Thyroid gland (tissue), 4 donors: ENCODE measurements around the gene PDGFB. TPM values are rescaled to one million over a fixed set of nuclear protein-coding genes. Genes with fewer than 3 reads are reported as not detected.

Experiments used
- DNase-seq, 2 donors: peaks; one replicate each; pipeline ENCODE4 v3.0.0-alpha.2; 2019
- H3K27ac ChIP-seq, 3 donors: fragments of 200-600 bp; sonication (generic); 1 replicate in 2 of 3; 2 replicates in 1 of 3; pipeline ENCODE4 v1.5.1; 2016 to 2019; ENCODE audit warnings: mild to moderate bottlenecking in 1 of 3, moderate library complexity in 1 of 3
- H3K27me3 ChIP-seq: fragments of 200-600 bp; sonication (generic); one replicate; pipeline ENCODE4 v1.5.1; 2019
- H3K36me3 ChIP-seq, 2 donors: fragments of 200-600 bp; sonication (generic); one replicate each; pipeline ENCODE4 v1.5.1; 2016 to 2019
- H3K4me1 ChIP-seq, 2 donors: fragments of 200-600 bp; sonication (generic); one replicate each; pipeline ENCODE4 v1.5.1; 2017 to 2019
- H3K4me3 ChIP-seq, 3 donors: fragments of 200-600 bp; sonication (generic); replicated peaks in 1 of 3; 1 replicate in 2 of 3; 2 replicates in 1 of 3; pipeline ENCODE4 v1.5.1; 2016; ENCODE audit warnings: mild to moderate bottlenecking in 1 of 3
- H3K9me3 ChIP-seq: fragments of 200-600 bp; sonication (generic); one replicate; pipeline ENCODE4 v1.5.1; 2017
- POLR2A ChIP-seq, 2 donors: fragments of 450-650 bp; IDR thresholded peaks; one replicate each; pipeline ENCODE4 v1.6.1; 2017; ENCODE audit warnings: antibody characterized with exemption in 2 of 2, mild to moderate bottlenecking in 2 of 2, moderate library complexity in 1 of 2
- WGBS, 2 donors: methylation state at CpG; one replicate each; pipeline ENCODE4 v1.1.5; 2017; 5-methylcytosine and 5-hydroxymethylcytosine counted together
- intact Hi-C: fragments of 100-400 bp; cut with DNase I; formaldehyde crosslinking; loops from one replicate; pipeline ENCODE4 v1.15.1; 2023
- total RNA-seq, 4 donors: library from RNA; depleted of rRNA; stranded (reverse); fragments of >200 nt; gene quantifications; one replicate each; pipeline ENCODE4 v1.2.3, GENCODE V29; 2016
- TF ChIP-seq, protein P1 (sequence below), 6 experiments: fragments of 200-600 bp in 3 of 6; fragments of 450-650 bp in 3 of 6; sonication (generic) in 3 of 6; IDR thresholded peaks; one replicate each; pipeline ENCODE4 v1.5.1; 2016 to 2019; ENCODE audit warnings: antibody characterized with exemption in 6 of 6, mild to moderate bottlenecking in 2 of 6, inconsistent platforms in 1 of 6, moderate library complexity in 1 of 6

Gene PDGFB
- total RNA-seq, 4 donors from 2014 or later, result 3.6 to 10.5 (median 3.9) TPM

DNA sequence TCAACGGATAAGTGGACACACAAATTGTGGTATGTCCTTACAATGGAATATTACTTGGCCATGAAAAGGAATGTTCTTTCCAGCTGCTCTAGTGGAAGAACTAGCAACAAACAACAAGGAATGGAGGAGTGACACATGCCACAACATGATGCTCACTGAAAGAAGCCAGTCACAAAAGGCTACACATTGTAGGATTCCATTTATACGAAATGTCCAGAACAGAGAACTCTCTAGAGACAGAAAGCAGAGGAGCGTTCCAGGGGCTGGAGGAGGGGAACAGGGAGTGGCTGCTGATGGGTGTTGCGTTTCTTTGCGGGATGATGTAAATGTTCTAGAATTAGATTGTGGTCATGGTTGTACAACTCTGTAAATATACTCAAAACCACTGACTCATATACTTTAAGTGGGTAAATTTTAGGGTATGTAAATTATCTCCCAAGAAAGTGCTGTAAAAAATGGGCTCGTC is 32.4 kb upstream of the PDGFB start:
- H3K27ac ChIP-seq, result no peak overlapping the region
- WGBS, 2 donors, result 76 to 82% methylated on average over 6 of the region's 6 CpGs
- H3K9me3 ChIP-seq, result no peaks in the 10 kb centered on the region
- no peak for TF ChIP-seq POLR2A (IDR thresholded peaks at IDR 0.05)
- TF ChIP-seq, protein P1, sequence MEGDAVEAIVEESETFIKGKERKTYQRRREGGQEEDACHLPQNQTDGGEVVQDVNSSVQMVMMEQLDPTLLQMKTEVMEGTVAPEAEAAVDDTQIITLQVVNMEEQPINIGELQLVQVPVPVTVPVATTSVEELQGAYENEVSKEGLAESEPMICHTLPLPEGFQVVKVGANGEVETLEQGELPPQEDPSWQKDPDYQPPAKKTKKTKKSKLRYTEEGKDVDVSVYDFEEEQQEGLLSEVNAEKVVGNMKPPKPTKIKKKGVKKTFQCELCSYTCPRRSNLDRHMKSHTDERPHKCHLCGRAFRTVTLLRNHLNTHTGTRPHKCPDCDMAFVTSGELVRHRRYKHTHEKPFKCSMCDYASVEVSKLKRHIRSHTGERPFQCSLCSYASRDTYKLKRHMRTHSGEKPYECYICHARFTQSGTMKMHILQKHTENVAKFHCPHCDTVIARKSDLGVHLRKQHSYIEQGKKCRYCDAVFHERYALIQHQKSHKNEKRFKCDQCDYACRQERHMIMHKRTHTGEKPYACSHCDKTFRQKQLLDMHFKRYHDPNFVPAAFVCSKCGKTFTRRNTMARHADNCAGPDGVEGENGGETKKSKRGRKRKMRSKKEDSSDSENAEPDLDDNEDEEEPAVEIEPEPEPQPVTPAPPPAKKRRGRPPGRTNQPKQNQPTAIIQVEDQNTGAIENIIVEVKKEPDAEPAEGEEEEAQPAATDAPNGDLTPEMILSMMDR (IDR thresholded peaks at IDR 0.05), result no peak
- no peaks in the 10 kb centered on the region for H3K27me3 ChIP-seq
- H3K4me1 ChIP-seq, result peaks cover 0 to 2% of the 10 kb centered on the region in 2 donors
- no peaks in the 10 kb centered on the region for H3K36me3 ChIP-seq
- no peak overlapping the region for H3K4me3 ChIP-seq
- intact Hi-C loops, result no loop called here
- DNase-seq, result no peak

DNA sequence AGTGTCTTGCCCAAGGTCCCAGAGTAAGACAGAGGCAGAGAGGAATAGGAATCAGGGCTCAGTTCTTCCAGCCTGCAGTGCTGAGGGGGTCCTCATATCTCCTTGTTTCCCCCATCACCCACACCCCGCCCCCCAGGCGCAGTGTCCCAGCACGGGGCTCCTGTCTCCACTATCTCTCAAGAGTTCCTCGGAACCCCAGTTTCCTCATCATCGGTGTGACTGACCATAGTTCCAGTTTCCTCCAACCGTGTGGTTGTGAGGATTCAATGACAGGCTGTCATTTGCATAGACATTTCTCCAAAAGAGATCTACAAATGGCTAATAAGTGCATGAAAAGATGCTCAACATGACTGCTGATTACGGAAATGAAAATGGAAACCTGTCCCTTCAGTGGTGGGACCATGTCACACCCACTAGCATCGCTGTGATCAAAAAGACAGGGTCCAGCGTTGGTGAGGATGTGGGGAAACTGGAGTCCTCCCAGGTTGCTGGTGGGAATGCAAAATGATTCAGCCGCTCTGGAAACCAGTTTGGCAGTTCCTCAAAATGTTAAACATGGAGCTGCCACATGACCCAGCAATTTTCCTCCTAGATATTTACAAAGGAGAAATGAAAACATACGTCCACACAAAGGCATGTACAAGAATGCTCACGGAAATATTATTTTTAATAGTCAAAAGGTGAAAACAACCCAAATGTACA is 31.8 kb upstream of the PDGFB start:
- Histone ChIP-seq H3K4me1 (no peaks in the 10 kb centered on the region), H3K9me3 (no peaks in the 10 kb centered on the region), H3K27ac (no peak overlapping the region), H3K36me3 (no peaks in the 10 kb centered on the region), H3K4me3 (no peak overlapping the region), H3K27me3 (no peaks in the 10 kb centered on the region)
- DNase-seq, result no peak
- 85 to 89% methylated on average over 11 to 12 of the region's 12 CpGs for WGBS, 2 donors
- TF ChIP-seq POLR2A (IDR thresholded peaks at IDR 0.05), result no peak
- TF ChIP-seq, protein P1 (IDR thresholded peaks at IDR 0.05), result no peak
- intact Hi-C loops, result no loop called here

DNA sequence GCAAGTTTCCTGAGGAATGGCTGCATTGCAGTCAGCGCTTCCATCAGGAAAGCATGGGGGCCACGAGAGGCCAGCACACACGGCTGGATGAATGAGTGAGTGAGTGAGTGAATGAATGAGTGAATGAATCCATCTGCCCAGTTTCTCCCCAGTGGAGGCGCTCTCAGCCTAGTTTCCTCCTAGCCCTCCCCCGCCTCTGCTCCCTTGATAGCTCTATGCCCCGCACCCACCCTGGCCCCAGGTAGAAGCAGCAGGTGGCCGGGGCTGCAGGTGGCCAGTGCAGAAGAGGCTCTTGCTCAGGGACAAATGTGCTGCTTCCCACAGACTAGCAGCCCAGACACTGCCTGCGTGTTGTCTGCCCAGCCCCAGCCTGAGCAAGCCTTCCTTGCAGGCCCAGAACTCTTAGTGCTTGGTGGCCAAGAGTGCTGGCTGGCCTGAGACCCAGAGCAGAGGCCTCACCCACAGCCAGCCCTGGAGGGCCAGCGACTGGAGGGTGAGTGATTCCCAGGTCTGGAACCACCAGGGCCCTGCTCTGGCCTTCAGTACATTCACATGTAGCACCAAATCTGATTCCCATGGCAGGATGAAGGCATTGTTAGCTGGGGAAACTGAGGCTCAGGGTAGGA is 31.1 kb upstream of the PDGFB start:
- Histone ChIP-seq H3K27me3 (no peaks in the 10 kb centered on the region), H3K4me3 (no peak overlapping the region), H3K9me3 (no peaks in the 10 kb centered on the region), H3K36me3 (no peaks in the 10 kb centered on the region), H3K4me1 (no peaks in the 10 kb centered on the region), H3K27ac (no peak overlapping the region)
- TF ChIP-seq, protein P1 (IDR thresholded peaks at IDR 0.05), result no peak
- no peak for TF ChIP-seq POLR2A (IDR thresholded peaks at IDR 0.05)
- 81 to 83% methylated on average over 7 to 8 of the region's 9 CpGs for WGBS, 2 donors
- no peak for DNase-seq
- intact Hi-C loops, result no loop called here

DNA sequence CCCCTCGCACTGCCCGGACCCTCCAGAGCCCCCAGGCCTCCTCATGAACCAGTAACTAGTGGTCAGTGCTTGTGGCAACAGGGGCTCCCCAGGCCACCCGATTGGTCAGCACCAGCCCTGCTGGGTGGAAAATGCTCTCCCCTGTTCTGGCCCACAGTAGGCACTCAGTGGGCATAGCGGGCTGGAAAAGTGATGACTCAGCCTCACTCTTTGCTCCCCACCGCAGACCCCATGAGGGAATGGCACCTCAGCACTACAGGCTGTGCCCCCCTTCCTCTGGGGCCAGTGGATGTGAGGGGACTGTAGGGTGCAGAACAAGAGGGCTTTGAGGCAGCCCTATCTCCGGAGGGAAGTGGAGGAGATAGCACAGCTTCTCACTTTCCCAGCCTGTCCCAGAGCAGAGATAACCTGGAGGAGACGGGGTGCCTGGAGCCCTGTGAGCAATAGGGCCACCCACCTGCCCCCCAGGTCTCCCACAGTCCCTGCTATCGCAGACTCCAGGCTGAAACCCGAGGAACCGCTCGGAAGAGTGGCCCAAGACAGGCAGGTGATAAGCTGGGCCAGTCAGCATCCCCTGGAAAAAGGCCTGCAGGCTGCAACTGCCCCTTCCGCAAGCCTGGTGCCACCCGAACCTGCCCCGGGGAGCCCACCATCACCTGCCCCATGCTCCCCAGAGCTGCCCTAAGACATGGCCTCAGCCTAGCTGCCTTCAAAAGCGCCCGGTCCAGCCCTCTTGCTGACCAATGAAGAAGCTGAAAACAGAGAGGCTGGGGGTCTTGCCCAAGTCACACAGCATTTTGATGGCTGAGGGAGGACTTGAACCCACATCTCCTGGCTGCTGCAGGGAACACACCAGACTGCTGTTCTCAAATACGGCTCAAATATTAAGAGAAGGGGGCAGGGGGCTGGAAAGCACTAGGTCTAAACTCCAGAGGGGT is 29.4 kb upstream of the PDGFB start:
- Histone ChIP-seq H3K4me3 (no peak overlapping the region), H3K4me1 (no peaks in the 10 kb centered on the region), H3K9me3 (no peaks in the 10 kb centered on the region), H3K36me3 (no peaks in the 10 kb centered on the region), H3K27ac (no peak overlapping the region), H3K27me3 (no peaks in the 10 kb centered on the region)
- DNase-seq, result no peak
- WGBS, 2 donors, result 78 to 87% methylated on average over 13 to 17 of the region's 17 CpGs
- intact Hi-C loops, result no loop called here
- TF ChIP-seq, protein P1 (IDR thresholded peaks at IDR 0.05), result no peak
- TF ChIP-seq POLR2A (IDR thresholded peaks at IDR 0.05), result no peak
